GM21390 (cell line): ENCODE measurements around the gene POC5.
A peak's percentile ranks its signal among the peaks of the same experiment; 100 is the strongest.

Experiments used
- ATAC-seq: cut with Tn5 transposase; IDR thresholded peaks from one replicate; pipeline ENCODE4 v1.9.1; 2021; ENCODE audit not compliant: unreplicated experiment

Gene POC5

DNA sequence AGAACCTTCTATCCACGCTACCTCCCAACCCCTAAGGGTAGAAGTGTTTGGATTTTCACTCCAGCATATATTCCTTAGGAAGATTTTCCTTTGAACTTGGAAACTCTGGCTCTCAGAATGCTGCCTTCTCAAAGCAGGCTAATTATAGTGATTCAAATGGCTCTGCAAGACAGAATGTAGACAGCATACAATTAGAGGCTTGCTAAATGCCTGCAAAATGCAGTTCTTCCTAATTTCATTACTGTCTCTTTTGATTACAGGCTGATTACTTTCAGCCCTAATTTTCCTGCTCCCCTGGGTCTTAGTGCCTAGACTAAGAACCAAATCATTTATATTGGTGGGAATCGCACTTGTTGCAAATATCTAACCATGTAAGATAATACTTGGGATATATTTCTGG lies 55.2 kb downstream of the POC5 start:
- no peak for ATAC-seq

DNA sequence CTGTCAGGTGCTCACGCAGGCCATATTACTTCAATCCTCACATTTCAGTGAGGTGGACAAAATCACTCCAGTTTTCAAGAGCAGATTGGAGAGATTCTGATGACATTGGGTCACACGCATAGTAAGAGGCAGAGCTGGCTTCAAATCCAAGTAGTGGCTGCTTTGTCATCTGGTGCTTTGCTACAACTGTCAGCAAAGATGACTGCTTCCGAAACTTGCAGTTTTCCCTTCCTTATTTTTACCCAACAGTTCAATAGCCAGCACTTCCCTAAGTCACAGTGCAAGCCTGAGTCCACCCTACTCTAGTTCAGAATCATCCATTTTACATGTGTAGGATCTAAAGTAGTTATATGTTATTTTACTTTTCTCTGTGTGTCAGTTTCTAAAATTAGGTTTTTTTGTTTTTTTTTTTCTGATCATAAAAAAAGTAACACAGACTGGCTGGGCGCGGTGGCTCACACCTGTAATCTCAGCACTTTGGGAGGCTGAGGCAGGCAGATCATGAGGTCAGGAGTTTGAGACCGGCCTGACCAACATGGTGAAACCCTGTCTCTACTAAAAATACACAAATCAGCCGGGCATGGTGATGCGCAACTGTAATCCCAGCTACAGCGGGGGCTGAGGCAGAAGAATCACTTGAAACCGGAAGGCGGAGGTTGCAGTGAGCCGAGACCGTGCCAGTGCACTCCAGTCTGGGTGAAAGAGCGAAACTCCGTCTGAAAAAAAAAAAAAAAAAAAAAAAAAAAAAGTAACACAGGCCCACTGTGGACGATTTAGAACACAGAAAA lies 56.4 kb downstream of the POC5 start:
- peak; percentile 59 for ATAC-seq

DNA sequence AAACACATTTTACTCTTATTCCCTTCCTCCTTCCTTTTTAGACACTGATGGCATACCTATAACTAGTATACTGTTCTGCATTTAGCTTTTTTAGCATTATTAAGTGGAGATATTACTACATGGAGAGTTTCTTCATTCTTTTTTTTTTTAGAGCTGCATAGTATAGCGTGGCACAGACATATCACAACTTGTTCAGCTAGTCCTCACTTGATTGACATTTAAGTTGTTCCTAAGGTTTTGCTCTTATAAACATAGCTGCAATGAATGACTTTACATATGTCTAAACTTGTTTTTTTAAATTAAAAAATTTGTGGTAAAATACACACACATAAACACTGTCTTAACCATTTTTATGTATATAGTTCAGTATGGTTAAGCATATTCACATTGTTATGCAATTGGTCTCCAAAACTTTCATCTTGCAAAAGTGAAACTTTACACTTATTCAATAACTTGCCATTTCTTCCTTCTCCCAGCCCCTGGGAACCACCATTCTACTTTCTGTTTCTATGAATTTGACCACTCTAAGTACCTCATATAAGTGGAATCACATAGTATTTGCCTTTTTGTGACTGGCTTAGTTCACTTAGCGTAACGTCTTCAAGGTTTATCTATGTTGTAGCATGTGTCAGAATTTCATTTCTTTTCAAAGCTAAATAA lies 57.3 kb downstream of the POC5 start:
- peak; percentile 71 for ATAC-seq

DNA sequence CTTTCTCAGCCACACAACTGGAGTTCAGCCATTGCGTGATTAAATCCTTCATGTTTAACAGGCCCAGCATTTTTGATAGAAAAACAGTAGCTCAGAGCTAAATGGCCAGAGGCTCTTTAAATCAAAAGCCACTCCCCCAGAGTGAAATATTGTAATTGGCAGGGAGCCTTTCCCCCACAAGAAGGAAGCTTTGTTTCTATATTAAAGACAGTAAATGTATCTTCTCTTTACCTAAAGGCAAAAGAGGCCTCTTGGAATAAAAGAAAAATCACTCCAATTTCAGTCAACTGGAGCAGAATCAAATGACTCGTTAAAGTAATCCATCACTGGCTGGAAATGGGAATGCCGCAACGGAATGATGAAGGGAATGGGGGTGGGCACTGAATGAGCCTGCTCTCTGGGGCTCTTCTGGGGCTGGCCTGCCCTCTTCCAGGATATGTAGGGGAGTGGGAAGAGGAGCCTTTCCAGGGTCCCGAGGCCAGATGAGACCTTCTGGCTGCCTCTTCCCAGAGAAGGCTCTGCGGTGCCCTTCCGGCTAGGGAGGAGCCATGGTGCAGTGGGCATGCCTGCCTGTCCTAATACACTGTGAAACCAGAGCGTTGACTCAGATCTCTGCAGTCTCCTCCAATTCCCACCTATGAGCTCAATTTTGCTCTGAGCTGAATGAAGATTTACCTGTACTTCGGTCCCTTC lies 60.8 kb downstream of the POC5 start:
- ATAC-seq: no peak

DNA sequence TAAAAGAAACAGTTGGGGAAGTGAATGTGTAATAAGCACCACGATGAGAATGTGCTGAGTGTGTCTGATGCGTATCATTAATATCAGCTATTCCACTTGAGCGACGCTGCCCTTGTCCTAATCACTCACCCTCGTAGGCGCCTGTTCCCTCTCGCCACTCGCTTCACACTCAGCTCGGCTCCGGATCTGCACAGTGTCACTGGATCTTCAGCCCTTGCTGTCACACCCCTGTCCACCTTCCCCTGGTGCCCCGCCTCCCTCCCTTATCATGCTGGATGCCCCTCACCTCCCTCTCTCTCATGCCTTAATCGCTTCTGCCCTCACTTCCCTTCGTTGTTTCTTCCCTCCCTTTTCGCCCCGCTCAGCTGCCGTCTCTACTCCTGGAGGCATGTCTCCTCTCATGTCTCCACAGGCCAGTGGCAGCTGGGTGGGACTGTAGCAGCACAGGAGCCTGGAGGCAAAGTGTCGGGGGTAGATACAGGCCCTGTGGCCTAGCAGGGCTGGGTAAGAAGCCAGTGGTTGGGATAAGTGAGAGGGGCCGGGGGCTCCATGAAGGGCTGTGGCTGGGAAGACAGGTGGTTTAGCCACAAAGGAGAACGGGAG lies 62.4 kb downstream of the POC5 start:
- no peak for ATAC-seq

DNA sequence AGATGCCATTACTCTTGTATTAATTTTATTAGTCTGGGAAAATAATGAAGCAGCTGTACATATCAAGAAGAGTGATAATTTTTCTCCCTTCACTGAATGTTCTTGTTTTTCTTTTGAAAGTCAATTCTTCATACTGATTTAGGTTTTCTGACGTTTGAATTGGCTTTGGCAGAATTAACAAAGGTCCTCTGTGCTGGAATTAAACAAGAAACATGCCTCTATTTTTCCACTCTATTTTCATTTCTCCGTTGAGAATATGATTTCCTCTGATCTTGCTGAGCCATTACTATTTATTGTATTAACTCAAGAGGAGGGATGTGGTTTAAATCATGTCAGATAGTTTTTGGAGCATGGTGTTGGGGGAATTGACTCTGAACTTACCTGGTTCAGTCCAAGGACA lies 63.7 kb downstream of the POC5 start:
- no peak for ATAC-seq

- ATAC-seq: no peak
Measured at GRCh38 chr5:75651575-75652238, 65.5 kb downstream of the POC5 start.

- ATAC-seq: no peak
Measured at GRCh38 chr5:75648712-75649111, 68.5 kb downstream of the POC5 start.

DNA sequence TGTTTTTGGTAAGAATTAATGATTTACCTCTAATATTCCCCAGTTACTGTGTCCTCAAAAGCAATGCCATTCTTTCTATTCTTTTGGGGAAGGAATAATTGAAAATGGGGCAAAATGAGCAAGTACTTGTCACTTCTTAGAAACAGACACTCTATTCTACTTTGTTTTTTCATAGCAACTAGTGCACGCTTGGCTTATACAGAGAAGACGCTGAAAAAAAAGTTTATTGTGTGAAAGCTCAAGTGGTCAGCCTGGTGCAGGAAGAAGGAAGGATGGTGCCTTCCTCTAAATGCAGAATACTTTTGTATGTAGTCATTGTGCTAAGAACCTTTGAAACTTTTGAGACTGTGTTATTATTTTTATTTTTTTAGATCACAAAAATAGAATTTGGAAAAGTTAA lies 76.4 kb downstream of the POC5 start:
- ATAC-seq: no peak

DNA sequence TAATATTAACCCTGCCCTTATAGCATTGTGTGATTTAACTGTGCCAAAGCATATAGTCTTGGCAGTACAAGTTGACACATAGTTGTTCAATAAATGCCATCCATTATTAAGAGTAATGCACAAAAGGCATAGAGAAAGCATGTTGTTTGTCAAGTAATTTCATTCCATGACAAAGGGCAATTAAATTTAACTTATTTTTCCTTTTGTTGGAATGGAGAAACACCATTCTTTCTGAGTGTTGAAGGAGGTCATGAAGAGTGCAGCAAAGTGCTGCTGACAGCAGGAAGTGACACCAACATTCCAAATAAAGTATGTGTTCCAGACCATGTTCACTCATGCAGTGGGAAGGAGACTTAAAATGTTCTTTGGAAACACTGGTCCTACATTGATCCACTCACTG lies 76.8 kb downstream of the POC5 start:
- ATAC-seq: no peak

GRCh38 chr5:75639535-75640311 lies 77.5 kb downstream of the POC5 start:
- ATAC-seq: no peak

- no peak for ATAC-seq
Measured at GRCh38 chr5:75637949-75638348, 79.3 kb downstream of the POC5 start.

DNA sequence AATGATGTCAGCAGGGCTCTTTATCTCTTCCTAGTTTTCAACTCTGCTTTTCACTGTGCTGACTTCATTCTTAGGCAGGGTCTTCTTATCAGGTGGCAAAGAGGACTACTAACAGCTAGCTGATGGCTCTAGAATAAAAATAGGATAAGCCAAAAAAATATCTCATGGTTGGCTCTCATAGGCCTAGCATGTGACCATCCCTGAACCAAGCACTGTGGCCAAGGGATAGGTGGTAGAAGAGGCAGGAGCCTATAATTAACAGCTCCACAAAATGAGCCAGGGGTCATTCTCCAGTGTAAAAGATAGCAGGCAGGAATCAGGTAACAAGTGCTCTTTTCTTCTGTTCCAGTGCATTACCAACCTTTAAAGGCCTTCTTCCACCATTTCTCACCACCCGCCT lies 84.9 kb downstream of the POC5 start:
- ATAC-seq: no peak

DNA sequence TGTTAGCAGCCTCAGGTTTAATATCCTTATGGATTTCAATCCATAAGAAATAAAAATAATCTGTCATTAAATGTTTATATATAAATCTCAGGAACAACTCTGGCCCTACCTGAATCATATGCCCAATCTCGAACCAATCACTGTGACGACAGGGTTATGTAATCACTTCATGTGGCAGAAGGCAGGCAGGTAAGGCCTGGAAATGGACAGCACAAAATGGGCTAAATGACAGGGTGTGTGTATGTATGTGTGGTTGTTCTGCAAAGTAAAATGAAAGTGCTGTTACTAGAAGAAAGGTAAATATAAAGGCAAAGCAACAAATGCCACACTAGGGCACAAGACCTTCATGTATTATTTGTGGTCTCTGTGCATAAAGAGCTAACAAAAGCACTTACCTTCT lies 86.4 kb downstream of the POC5 start:
- no peak for ATAC-seq

DNA sequence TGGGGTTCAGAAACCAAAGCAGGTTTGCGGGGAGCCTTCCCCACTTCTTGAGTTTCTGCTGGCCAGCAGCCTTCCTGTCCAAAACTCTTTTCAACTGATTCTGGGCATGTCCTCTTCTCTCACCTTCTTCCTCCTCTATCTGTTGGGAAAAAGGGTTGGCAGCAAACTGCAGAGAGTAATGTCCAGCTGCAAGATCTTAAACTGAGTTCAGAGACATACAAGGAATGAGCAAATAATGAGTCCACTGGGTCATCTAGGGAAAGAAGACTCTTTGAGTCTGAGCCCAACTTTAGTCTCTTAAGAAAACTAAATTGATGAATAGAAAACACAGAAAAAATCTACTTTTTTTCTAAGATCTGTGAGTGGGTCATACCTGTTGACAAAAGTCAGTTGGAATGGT lies 89.4 kb downstream of the POC5 start:
- ATAC-seq: no peak

DNA sequence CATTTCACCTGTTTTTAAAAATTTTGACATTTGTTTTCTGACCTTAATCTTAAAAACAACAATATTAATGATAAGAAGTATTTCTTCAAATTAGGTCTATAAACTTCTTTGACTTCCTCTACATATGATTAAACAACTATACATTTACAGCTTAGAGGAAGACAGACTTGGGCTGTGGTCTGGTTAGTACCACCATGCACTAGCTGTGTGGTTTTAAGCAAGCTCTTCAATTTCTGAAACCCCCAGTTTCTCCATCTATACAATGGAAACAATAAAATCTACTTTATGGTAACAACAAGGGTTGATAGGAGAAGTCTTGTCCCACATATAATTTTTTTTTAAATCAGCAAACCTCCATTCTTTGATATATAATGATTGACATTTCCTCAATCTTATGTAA lies 90.3 kb downstream of the POC5 start:
- no peak for ATAC-seq
